Sigmoid colon (tissue), 7 donors: ENCODE data around the gene MTERF1. TPM values are rescaled to one million over a fixed set of nuclear protein-coding genes. Genes with fewer than 3 reads are reported as not detected.

Source experiments
- DNase-seq: peaks from one replicate; pipeline ENCODE4 v3.0.0-alpha.2; 2019
- H3K27ac ChIP-seq, 4 donors: fragments of 200-600 bp; sonication (generic); one replicate each; pipeline ENCODE4 v1.5.1; 2016 to 2019; ENCODE audit warnings: mild to moderate bottlenecking in 1 of 4
- H3K27me3 ChIP-seq, 3 donors: fragments of 200-600 bp; sonication (generic); one replicate each; pipeline ENCODE4 v1.5.1; 2019; ENCODE audit warnings: mild to moderate bottlenecking in 1 of 3
- H3K36me3 ChIP-seq, 4 donors: fragments of 200-600 bp; sonication (generic); one replicate each; pipeline ENCODE4 v1.5.1; 2016 to 2019
- H3K4me1 ChIP-seq, 4 donors: fragments of 200-600 bp; sonication (generic); one replicate each; pipeline ENCODE4 v1.5.1; 2017 to 2019
- H3K4me3 ChIP-seq, 4 donors: fragments of 200-600 bp; sonication (generic); one replicate each; pipeline ENCODE4 v1.5.1; 2017 to 2019; ENCODE audit warnings: mild to moderate bottlenecking in 2 of 4, moderate library complexity in 1 of 4
- H3K9me3 ChIP-seq, 4 donors: fragments of 200-600 bp in 3 of 4; sonication (generic) in 3 of 4; one replicate each; pipeline versions ENCODE4 v1.5.1 to v1.6.1; 2013 to 2019
- CTCF ChIP-seq, 4 experiments: fragments of 450-650 bp in 3 of 4; fragments of 200-600 bp in 1 of 4; IDR thresholded peaks; one replicate each; pipeline ENCODE4 v1.5.1; 2016 to 2019; ENCODE audit warnings: antibody characterized with exemption in 4 of 4, mild to moderate bottlenecking in 3 of 4, moderate library complexity in 2 of 4
- EP300 ChIP-seq, 4 donors: sonication (generic); formaldehyde crosslinking; IDR thresholded peaks; one replicate each; pipeline ENCODE4 v1.6.1; 2017; ENCODE audit warnings: antibody characterized with exemption in 4 of 4
- POLR2A ChIP-seq, 2 donors: fragments of 450-650 bp; IDR thresholded peaks; one replicate each; pipeline ENCODE4 v1.6.1; 2016; ENCODE audit warnings: antibody characterized with exemption in 2 of 2, mild to moderate bottlenecking in 2 of 2, moderate library complexity in 2 of 2
- POLR2AphosphoS5 ChIP-seq, 4 donors: sonication (generic); formaldehyde crosslinking; IDR thresholded peaks; one replicate each; pipeline ENCODE4 v1.6.1; 2017; ENCODE audit warnings: antibody characterized with exemption in 4 of 4
- WGBS, 2 donors: extraction: QIAGEN DNeasy Blood & Tissue Kit; methylation state at CpG; one replicate each; pipeline ENCODE4 v1.1.7; 2013; 5-methylcytosine and 5-hydroxymethylcytosine counted together
- intact Hi-C: fragments of 100-400 bp; cut with DNase I; formaldehyde crosslinking; loops from one replicate; pipeline ENCODE4 v1.15.1; 2023
- polyA plus RNA-seq, 3 donors: library from polyadenylated mRNA; stranded (reverse); fragments of 200-250 nt; gene quantifications; one replicate each; pipeline ENCODE4 v1.2.3, GENCODE V29; 2013
- total RNA-seq, 4 donors: library from RNA; depleted of rRNA; stranded (reverse); fragments of >200 nt; gene quantifications; one replicate each; pipeline ENCODE4 v1.1.0, GENCODE V29; 2016
- donor health status: healthy with polysubstance abuse.
- donor health status: Bipolar disorder and iron deficiency.
- donor health status: healthy.

The MTERF1 gene
- total and polyA plus RNA-seq, 7 donors, result 6.6 to 11.6 (median 9.5) TPM

GRCh38 chr7:91846436-91846835 is 34.1 kb downstream of the MTERF1 start:
- no peaks in the 10 kb centered on the region for H3K36me3 ChIP-seq
- no peak overlapping the region for H3K27ac ChIP-seq
- no peak for DNase-seq
- peaks cover 0 to 7% (median 0%) of the 10 kb centered on the region in 4 donors for H3K4me1 ChIP-seq
- H3K4me3 ChIP-seq, result no peak overlapping the region
- TF ChIP-seq POLR2AphosphoS5 (IDR thresholded peaks at IDR 0.05), result no peak
- no peak for TF ChIP-seq EP300 (IDR thresholded peaks at IDR 0.05)
- no peak for TF ChIP-seq POLR2A (IDR thresholded peaks at IDR 0.05)
- TF ChIP-seq CTCF (IDR thresholded peaks at IDR 0.05), result no peak
- no peaks in the 10 kb centered on the region for H3K9me3 ChIP-seq
- no peaks in the 10 kb centered on the region for H3K27me3 ChIP-seq
- intact Hi-C loops, result no loop called here

GRCh38 chr7:91843831-91844230 is 36.7 kb downstream of the MTERF1 start:
- no peak for DNase-seq
- Histone ChIP-seq H3K27me3 (no peaks in the 10 kb centered on the region), H3K4me3 (no peak overlapping the region), H3K27ac (no peak overlapping the region), H3K9me3 (no peaks in the 10 kb centered on the region), H3K36me3 (no peaks in the 10 kb centered on the region), H3K4me1 (peaks cover 0 to 7% (median 0%) of the 10 kb centered on the region in 4 donors)
- WGBS, 2 donors, result 76 to 92% methylated on average over 2 of the region's 2 CpGs
- TF ChIP-seq POLR2AphosphoS5 (IDR thresholded peaks at IDR 0.05) (no peak), POLR2A (IDR thresholded peaks at IDR 0.05) (no peak), EP300 (IDR thresholded peaks at IDR 0.05) (no peak), CTCF (IDR thresholded peaks at IDR 0.05) (no peak)
- intact Hi-C loops, result no loop called here

- H3K27me3 ChIP-seq, result no peaks in the 10 kb centered on the region
- 94 to 95% methylated on average over 2 of the region's 2 CpGs for WGBS, 2 donors
- H3K36me3 ChIP-seq, result no peaks in the 10 kb centered on the region
- no peak overlapping the region for H3K27ac ChIP-seq
- intact Hi-C loops, result no loop called here
- no peak for DNase-seq
- H3K4me1 ChIP-seq, result peaks cover 0 to 10% (median 0%) of the 10 kb centered on the region in 4 donors
- no peak overlapping the region for H3K4me3 ChIP-seq
- no peak for TF ChIP-seq EP300 (IDR thresholded peaks at IDR 0.05)
- no peak for TF ChIP-seq CTCF (IDR thresholded peaks at IDR 0.05)
- no peak for TF ChIP-seq POLR2A (IDR thresholded peaks at IDR 0.05)
- no peak for TF ChIP-seq POLR2AphosphoS5 (IDR thresholded peaks at IDR 0.05)
- no peaks in the 10 kb centered on the region for H3K9me3 ChIP-seq
Observed at GRCh38 chr7:91838439-91838838, 42.1 kb downstream of the MTERF1 start.

GRCh38 chr7:91837397-91838070 is 43.0 kb downstream of the MTERF1 start:
- no peak for TF ChIP-seq EP300 (IDR thresholded peaks at IDR 0.05)
- no peak for TF ChIP-seq POLR2A (IDR thresholded peaks at IDR 0.05)
- no peak for TF ChIP-seq POLR2AphosphoS5 (IDR thresholded peaks at IDR 0.05)
- TF ChIP-seq CTCF (IDR thresholded peaks at IDR 0.05), result no peak
- H3K4me3 ChIP-seq, result no peak overlapping the region
- WGBS, 2 donors, result 78 to 83% methylated on average over 4 of the region's 4 CpGs
- H3K4me1 ChIP-seq, result peaks cover 0 to 10% (median 0%) of the 10 kb centered on the region in 4 donors
- H3K36me3 ChIP-seq, result no peaks in the 10 kb centered on the region
- H3K9me3 ChIP-seq, result no peaks in the 10 kb centered on the region
- H3K27ac ChIP-seq, result no peak overlapping the region
- intact Hi-C loops, result no loop called here
- no peak for DNase-seq
- H3K27me3 ChIP-seq, result no peaks in the 10 kb centered on the region
